ENCODE measurements around the gene NAV2.

Gene NAV2

GRCh38 chr11:19785265-19785664 lies 72.6 kb downstream of the NAV2 start:
- H3K27ac ChIP-seq (ENCODE audit: low read length) = no peak overlapping the region
- H2AFZ ChIP-seq (ENCODE audit: low read depth, low read length) = no peak overlapping the region
- H3K4me1 ChIP-seq (ENCODE audit: insufficient read depth, low read length) = no peaks in the 10 kb centered on the region
- H4K20me1 ChIP-seq (ENCODE audit: insufficient read depth, low read length) = no peaks in the 10 kb centered on the region
- H3K4me2 ChIP-seq (ENCODE audit: insufficient read depth, low read length) = no peak overlapping the region
- DNase-seq = no peak
- no peaks in the 10 kb centered on the region for H3K9me3 ChIP-seq (ENCODE audit: insufficient read depth, low read length, severe bottlenecking)
- no peaks in the 10 kb centered on the region for H3K79me2 ChIP-seq (ENCODE audit: insufficient read depth, low read length)
- no peaks in the 10 kb centered on the region for H3K36me3 ChIP-seq (ENCODE audit: insufficient read depth, low read length)
- no peak for TF ChIP-seq EZH2 (IDR thresholded peaks at IDR 0.05; ENCODE audit: borderline replicate concordance, low read depth, low read length, severe bottlenecking)
- TF ChIP-seq CTCF (IDR thresholded peaks at IDR 0.05; ENCODE audit: borderline replicate concordance, extremely low read depth, low read length, poor library complexity, severe bottlenecking) = no peak
- H3K27me3 ChIP-seq (ENCODE audit: insufficient read depth, low read length, poor library complexity) = peaks cover 15% of the 10 kb centered on the region
- ATAC-seq (ENCODE audit: insufficient read depth, low read depth) = no peak
- no peak overlapping the region for H3K4me3 ChIP-seq (ENCODE audit: low read depth in 1 of 2, low read length in 2 of 2)
- H3K9ac ChIP-seq (ENCODE audit: low read depth, low read length) = no peak overlapping the region

- ATAC-seq (ENCODE audit: insufficient read depth, low read depth) (no peak), DNase-seq (no peak)
- no peak overlapping the region for H2AFZ ChIP-seq (ENCODE audit: low read depth, low read length)
- no peaks in the 10 kb centered on the region for H3K4me1 ChIP-seq (ENCODE audit: insufficient read depth, low read length)
- no peaks in the 10 kb centered on the region for H3K79me2 ChIP-seq (ENCODE audit: insufficient read depth, low read length)
- H3K9me3 ChIP-seq (ENCODE audit: insufficient read depth, low read length, severe bottlenecking) = no peaks in the 10 kb centered on the region
- H3K4me2 ChIP-seq (ENCODE audit: insufficient read depth, low read length) = no peak overlapping the region
- peaks cover 15% of the 10 kb centered on the region for H3K27me3 ChIP-seq (ENCODE audit: insufficient read depth, low read length, poor library complexity)
- no peaks in the 10 kb centered on the region for H3K36me3 ChIP-seq (ENCODE audit: insufficient read depth, low read length)
- H3K27ac ChIP-seq (ENCODE audit: low read length) = no peak overlapping the region
- no peak overlapping the region for H3K9ac ChIP-seq (ENCODE audit: low read depth, low read length)
- no peaks in the 10 kb centered on the region for H4K20me1 ChIP-seq (ENCODE audit: insufficient read depth, low read length)
- no peak for TF ChIP-seq EZH2 (IDR thresholded peaks at IDR 0.05; ENCODE audit: borderline replicate concordance, low read depth, low read length, severe bottlenecking)
- TF ChIP-seq CTCF (IDR thresholded peaks at IDR 0.05; ENCODE audit: borderline replicate concordance, extremely low read depth, low read length, poor library complexity, severe bottlenecking) = no peak
- no peak overlapping the region for H3K4me3 ChIP-seq (ENCODE audit: low read depth in 1 of 2, low read length in 2 of 2)
These were observed 74.0 kb downstream of the NAV2 start for GRCh38 chr11:19786644-19787043.

GRCh38 chr11:19788435-19788834 lies 75.8 kb downstream of the NAV2 start:
- Histone ChIP-seq H4K20me1 (ENCODE audit: insufficient read depth, low read length) (no peaks in the 10 kb centered on the region), H3K4me1 (ENCODE audit: insufficient read depth, low read length) (no peaks in the 10 kb centered on the region), H3K9me3 (ENCODE audit: insufficient read depth, low read length, severe bottlenecking) (no peaks in the 10 kb centered on the region), H3K79me2 (ENCODE audit: insufficient read depth, low read length) (no peaks in the 10 kb centered on the region), H3K27me3 (ENCODE audit: insufficient read depth, low read length, poor library complexity) (peaks cover 15% of the 10 kb centered on the region), H3K4me3 (ENCODE audit: low read depth in 1 of 2, low read length in 2 of 2) (no peak overlapping the region), H3K9ac (ENCODE audit: low read depth, low read length) (no peak overlapping the region), H3K27ac (ENCODE audit: low read length) (no peak overlapping the region), H3K4me2 (ENCODE audit: insufficient read depth, low read length) (no peak overlapping the region), H2AFZ (ENCODE audit: low read depth, low read length) (no peak overlapping the region), H3K36me3 (ENCODE audit: insufficient read depth, low read length) (no peaks in the 10 kb centered on the region)
- ATAC-seq (ENCODE audit: insufficient read depth, low read depth) (no peak), DNase-seq (no peak)
- TF ChIP-seq EZH2 (IDR thresholded peaks at IDR 0.05; ENCODE audit: borderline replicate concordance, low read depth, low read length, severe bottlenecking) (no peak), CTCF (IDR thresholded peaks at IDR 0.05; ENCODE audit: borderline replicate concordance, extremely low read depth, low read length, poor library complexity, severe bottlenecking) (no peak)

GRCh38 chr11:19789245-19789644 lies 76.6 kb downstream of the NAV2 start:
- Histone ChIP-seq H3K36me3 (ENCODE audit: insufficient read depth, low read length) (no peaks in the 10 kb centered on the region), H3K4me2 (ENCODE audit: insufficient read depth, low read length) (no peak overlapping the region), H2AFZ (ENCODE audit: low read depth, low read length) (no peak overlapping the region), H3K9ac (ENCODE audit: low read depth, low read length) (no peak overlapping the region), H3K4me3 (ENCODE audit: low read depth in 1 of 2, low read length in 2 of 2) (no peak overlapping the region), H3K27ac (ENCODE audit: low read length) (no peak overlapping the region), H3K4me1 (ENCODE audit: insufficient read depth, low read length) (no peaks in the 10 kb centered on the region), H3K9me3 (ENCODE audit: insufficient read depth, low read length, severe bottlenecking) (no peaks in the 10 kb centered on the region), H4K20me1 (ENCODE audit: insufficient read depth, low read length) (no peaks in the 10 kb centered on the region), H3K79me2 (ENCODE audit: insufficient read depth, low read length) (no peaks in the 10 kb centered on the region), H3K27me3 (ENCODE audit: insufficient read depth, low read length, poor library complexity) (peaks cover 15% of the 10 kb centered on the region)
- TF ChIP-seq CTCF (IDR thresholded peaks at IDR 0.05; ENCODE audit: borderline replicate concordance, extremely low read depth, low read length, poor library complexity, severe bottlenecking) = no peak
- no peak for TF ChIP-seq EZH2 (IDR thresholded peaks at IDR 0.05; ENCODE audit: borderline replicate concordance, low read depth, low read length, severe bottlenecking)
- ATAC-seq (ENCODE audit: insufficient read depth, low read depth) (no peak), DNase-seq (no peak)

Data from DND-41 (cell line).